ENCODE results near the gene SEMA6A.

- no peak for TF ChIP-seq EZH2phosphoT487 (IDR thresholded peaks at IDR 0.05; ENCODE audit: borderline replicate concordance, low read depth, low read length)
- no peak for TF ChIP-seq CTCF (conservative IDR thresholded peaks at IDR 0.05; ENCODE audit: low read length)
Measured at GRCh38 chr5:116444373-116445295, 130.0 kb downstream of the SEMA6A start.
